Measurements from ENCODE around the gene LSM11.
A peak's percentile ranks its signal among the peaks of the same experiment; 100 is the strongest.
"Not testable (repeated sequence)": the region's sequence is repeated elsewhere in the genome, so short reads cannot be mapped to it uniquely, and the experiment has no call there.

Gene LSM11

DNA sequence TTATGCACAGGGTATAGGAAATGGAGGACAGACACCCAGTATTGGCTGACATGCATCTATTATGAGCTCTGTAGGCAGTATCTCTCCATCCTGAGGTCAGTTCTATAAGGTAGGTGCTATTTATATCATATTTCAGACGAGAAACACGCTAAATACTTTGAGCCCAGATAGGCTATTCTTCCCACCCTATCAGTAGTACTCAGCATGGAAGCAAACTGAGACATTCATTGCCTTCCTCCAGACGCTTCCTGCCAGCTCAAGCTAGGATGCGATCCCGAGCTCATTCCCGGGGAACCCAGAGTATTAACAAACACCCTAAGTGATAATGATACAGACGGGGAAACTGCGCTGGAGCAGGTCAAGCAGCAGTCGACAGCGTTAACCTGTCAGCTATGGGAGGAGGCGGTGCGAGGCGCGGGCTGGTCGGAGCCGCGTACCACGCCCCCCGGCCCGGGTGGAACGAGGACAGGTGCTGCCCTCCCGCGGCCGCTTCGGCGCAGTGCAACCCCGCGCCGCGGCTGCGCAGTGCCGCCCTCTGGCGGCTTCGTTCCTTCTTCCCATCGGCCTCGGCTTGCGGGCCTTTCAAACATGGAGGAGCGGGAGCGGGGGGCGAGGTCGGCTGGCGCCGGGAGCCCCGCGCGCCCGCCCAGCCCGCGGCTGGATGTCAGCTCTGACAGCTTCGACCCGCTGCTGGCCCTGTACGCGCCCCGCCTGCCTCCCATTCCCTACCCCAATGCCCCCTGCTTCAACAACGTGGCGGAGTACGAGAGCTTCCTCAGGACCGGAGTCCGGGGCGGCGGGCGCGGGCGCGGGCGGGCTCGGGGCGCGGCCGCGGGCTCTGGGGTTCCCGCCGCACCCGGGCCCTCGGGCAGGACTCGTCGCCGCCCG lies at the start of gene LSM11:
TSS of gene LSM11 (plus strand) at position 550 of the 888 bp plus-strand sequence. CDS start at position 589, 39 bp downstream.
- peak; percentile 81 for DNase-seq (ENCODE audit: low read depth)

DNA sequence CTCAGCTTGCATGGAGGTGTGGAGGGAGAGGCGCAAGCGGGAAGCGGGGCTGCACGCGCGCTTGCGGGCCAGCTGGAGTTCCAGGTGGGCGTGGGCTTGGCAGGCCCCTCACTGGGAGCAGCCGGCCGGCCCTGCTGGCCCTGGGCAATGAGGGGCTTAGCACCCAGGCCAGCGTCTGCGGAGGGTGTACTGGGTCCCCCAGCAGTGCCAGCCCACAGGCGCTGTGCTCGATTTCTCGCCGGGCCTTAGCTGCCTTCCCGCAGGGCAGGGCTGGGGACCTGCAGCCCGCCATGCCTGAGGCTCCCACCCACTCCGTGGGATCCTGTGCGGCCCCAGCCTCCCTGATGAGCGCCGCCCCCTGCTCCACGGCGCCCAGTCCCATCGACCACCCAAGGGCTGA lies 49.7 kb upstream of the LSM11 start:
- DNase-seq (ENCODE audit: low read depth) = not testable (repeated sequence)

DNA sequence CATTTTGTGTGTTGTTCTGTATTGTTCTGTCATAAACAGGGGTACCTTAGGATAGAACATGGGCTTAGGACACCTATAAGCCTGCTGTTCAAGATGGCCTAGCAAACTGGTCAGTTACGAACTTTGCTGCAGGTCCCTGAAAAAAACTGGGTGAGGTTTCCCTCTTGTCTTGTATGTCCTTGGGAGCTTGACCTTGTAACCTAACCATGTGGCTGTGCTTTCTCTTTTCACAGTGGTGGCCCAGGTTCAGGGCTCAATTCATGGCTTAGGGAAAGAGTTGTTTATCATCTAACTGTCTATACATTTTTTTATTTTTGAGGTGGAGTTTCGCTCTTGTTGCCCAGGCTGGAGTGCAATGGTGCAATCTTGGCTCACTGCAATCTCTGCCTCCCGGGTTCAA lies 47.4 kb upstream of the LSM11 start:
- DNase-seq (ENCODE audit: low read depth) = not testable (repeated sequence)

DNA sequence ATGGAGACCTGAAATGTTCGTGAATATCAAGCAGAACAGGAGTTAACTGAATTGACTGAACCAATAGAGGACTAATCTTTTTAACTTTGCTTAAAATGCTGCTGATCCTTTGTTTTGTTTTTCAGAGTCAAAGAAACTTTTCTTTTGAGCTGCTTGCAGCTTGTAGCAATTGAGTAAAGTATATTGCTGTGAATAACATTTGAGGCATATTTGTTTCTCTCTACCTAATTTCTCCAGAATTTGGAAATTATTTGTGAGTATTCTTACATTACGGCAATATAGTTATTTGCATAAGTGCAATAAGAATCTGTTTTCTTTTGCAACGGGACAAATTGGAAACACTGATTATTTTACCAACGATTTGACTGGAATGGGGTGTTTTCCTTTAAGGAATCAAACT lies 44.8 kb upstream of the LSM11 start:
- DNase-seq (ENCODE audit: low read depth) = not testable (repeated sequence)

DNA sequence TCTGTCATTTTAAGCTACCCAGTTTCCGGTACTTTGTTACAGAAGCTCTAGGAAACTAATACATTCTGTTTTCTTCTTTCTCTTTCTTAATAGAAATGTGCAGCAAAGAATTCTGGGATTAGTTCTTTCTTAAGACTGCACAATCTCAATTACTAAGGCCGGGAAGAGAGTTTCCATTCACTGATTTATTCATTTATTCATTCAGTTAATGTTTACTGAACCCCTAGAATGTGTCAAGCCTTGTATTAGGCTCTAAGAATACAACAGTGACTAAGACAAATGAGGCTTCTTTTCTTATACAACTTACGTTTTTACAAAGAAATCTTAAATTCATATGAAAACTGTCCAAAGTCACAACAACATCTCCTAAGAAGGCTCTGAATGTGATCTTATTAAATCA lies 39.8 kb upstream of the LSM11 start:
- DNase-seq (ENCODE audit: low read depth) = no peak

DNA sequence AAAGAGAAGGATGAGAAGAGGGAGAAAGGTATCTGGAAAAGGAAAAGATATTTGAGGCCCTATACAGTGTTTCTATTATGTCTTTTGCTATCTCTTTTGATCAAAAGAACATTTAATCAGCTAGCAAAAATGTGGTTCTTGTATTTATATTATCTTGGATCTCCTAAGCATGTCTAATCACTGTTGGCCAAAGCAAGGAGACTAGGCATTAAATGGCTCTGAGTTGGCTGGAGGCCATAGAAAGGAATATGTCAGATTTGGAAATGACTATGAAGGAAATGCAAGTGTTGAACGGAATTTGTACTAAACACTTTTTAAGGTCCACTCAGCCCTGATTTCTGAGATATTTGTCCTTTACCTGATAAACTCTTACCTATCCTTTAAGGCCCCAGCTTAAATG lies 34.6 kb upstream of the LSM11 start:
- no peak for DNase-seq (ENCODE audit: low read depth)

DNA sequence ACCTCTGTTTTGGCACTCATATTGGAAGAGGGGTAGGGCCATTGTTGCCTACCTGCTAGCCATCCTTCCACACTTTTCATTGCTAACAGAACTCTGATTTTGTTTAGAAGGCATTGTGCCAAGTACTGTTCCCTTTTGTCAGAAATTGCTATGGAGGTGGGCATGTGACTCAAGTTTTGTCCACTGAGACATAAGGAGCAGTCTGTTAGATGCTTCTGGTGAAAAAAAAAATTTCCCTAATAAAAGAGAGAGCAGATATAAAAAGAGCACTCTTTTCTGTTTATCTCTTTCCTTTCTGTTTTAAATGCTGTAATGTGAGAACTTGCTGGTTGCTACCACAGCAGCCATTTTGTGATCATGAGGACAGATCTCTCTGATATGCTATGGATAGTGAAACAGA lies 34.2 kb upstream of the LSM11 start:
- no peak for DNase-seq (ENCODE audit: low read depth)

DNA sequence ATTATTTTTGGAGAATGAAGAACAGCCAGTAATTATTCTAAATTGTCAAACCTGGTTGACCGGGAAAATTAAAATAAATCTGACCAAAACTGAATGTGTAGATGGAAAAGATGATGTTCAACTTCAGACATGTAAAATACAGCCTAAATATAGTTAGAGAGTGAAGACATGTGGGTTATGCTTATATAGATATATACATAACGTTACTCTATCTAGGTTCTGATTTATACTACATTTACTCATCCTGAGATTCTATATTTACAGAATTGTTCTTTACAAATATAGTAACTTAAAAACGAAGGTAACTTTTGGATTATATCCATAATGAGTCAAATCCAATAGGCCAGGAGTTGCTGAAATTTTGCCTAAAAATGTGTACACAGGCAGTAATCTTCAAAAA lies 33.1 kb upstream of the LSM11 start:
- DNase-seq (ENCODE audit: low read depth) = no peak

DNA sequence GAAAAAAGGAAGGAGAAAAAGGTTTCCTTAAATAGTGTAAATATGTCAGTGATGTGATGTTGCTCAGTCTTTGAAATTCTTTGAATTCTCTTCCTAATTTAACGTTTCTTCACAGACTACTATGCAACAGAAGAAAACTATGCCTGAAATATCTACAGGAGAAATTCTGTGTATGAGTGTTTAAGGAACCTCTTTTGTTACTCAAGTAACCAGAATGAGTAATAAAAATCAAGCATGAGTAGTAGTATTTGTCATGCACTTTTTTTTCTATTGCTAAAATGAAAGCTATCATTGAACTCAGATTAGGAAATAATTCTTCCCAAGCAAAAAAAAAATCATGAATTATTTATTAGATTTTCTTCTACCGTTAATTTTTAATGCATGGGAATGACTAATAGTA lies 32.6 kb upstream of the LSM11 start:
- DNase-seq (ENCODE audit: low read depth) = no peak

DNA sequence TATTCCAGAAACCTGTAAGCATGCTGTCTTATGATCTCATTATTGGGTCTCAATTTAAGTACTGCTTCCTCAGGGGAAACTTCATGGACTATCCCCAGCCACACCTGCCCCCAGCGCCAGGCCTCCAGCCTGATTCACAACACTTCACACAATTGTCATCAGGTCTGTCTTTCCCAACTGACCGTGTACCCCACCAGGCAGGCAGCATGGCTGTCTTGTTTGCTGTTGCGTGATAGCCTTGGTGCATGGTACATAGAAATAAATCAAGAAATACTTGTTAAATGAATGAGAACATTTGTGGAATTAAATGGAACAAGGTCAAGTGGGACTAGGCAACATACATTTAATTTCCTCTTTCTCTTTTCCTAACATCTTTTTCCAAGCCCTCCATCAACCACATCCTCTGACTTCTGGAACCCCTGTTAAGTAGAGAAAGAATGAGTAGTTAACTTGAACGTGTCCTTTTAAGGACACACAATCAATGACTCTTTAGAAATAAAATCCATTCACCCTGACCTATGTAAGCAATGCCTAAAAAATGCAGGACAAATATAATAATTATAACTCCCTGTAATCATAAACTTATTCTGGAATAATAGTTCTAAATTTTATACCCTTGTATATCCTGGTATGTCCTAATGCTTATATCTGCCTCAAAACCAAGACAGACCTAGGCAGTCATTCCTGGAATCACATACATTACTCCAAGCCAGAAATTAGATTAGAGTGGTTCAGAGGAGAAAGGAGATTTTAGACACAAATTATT lies 29.5 kb upstream of the LSM11 start:
- DNase-seq (ENCODE audit: low read depth) = no peak

DNA sequence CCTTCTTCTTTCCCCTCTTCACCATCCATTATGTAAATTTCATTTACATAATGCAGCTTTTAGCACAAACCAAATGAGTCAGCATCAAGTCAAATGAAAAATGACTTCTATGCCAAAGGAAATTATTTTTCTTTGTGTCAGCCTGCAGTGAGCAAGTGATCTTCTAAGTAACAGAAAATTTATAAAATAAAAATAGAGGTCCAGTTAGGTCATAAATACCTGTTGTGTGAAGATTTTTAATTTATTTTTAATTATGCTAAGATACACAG lies 29.0 kb upstream of the LSM11 start:
- no peak for DNase-seq (ENCODE audit: low read depth)

DNA sequence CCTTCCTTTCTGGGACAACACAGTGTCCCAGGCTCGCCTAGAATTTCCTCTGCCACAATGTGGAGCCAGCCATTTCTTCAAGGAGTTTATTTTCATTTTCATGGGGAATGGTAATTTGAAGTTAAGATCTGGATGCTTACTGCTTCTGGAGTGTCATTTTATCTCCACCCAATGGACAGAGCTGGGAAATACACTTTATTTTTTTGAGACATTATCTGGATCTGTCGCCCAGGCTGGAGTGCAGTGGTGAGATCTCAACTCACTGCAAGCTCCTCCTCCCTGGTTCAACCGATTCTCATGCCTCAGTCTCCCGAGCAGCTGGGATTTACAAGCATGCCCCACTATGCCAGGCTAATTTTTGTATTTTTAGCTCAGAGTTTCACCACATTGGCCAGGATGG lies 25.0 kb upstream of the LSM11 start:
- no peak for DNase-seq (ENCODE audit: low read depth)

DNA sequence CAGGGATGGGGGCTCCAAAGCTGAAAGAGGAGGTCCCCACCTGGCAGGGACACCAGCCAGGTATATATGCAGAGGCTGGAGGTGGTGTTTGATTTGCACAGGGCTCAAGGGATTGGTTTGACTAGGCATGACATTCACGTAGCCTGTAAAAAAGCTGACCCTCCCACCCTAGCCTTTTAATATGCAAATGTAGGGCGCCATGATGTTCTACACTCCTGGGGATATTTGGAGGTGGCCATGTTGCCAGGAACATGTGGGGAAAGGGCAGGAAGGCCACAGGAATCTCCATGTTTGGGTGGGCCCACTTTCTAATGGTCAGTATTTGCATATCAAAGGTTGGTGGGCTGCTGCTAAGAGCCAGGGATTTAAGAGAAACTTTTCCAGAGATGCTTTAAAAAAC lies 24.3 kb upstream of the LSM11 start:
- DNase-seq (ENCODE audit: low read depth) = no peak

DNA sequence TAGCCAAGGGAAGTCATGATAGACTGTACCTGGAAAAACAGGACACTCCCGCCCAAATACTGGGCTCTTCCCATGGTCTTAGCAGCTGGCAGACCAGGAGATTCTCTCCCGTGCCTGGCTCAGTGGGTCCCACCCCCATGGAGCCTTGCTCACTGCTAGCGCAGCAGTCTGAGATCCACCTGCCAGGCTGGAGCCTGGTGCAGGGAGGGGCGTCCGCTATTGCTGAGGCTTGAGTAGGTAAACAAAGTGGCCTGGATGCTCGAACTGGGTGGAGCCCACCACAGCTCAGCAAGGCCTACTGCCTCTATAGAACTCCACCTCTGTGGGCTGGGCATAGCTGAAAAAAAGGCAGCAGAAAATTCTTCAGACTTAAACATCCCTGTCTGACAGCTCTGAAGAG lies 22.4 kb upstream of the LSM11 start:
- DNase-seq (ENCODE audit: low read depth) = no peak

DNA sequence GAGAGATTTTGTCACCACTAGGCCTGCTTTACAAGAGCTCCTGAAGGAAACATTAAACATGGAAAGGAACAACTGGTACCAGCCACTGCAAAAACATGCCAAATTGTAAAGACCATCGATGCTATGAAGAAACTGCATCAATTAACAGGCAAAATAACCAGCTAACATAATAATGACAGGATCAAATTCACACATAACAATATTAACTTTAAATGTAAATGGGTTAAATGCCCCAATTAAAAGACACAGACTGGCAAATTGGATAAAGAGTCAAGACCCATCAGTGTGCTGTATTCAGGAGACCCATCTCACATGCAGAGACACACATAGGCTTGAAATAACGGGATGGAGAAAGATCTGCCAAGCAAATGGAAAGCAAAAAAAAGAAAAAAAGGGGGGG lies 20.6 kb upstream of the LSM11 start:
- DNase-seq (ENCODE audit: low read depth) = not testable (repeated sequence)

DNA sequence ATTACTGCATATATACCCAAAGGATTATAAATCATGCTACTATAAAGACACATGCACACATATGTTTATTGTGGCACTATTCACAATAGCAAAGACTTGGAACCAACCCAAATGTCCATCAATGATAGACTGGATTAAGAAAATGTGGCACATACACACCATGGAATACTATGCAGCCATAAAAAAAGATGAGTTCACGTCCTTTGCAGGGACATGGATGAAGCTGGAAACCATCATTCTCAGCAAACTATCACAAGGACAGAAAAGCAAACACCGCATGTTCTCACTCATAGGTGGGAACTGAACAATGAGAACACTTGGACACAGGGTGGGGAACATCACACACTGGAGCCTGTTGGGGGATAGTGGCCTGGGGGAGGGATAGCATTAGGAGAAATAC lies 16.9 kb upstream of the LSM11 start:
- not testable (repeated sequence) for DNase-seq (ENCODE audit: low read depth)

DNA sequence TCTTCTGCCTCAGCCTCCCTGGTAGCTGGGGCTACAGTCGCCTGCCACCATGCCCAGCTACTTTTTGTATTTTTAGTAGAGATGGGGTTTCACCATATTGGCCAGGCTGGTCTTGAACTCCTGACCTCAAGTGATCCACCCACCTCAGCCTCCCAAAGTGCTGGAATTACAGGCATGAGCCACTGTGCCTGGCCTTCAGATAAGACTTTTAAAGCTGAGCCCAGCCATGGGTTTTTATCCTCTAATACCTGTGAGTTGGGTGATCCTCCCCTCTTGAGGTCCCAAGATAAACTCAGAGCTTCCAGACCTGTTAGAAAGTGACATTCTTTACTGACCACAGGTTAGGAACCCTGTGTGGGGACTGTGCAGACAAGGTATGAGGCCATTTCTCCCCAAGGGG lies 15.7 kb upstream of the LSM11 start:
- DNase-seq (ENCODE audit: low read depth) = not testable (repeated sequence)

DNA sequence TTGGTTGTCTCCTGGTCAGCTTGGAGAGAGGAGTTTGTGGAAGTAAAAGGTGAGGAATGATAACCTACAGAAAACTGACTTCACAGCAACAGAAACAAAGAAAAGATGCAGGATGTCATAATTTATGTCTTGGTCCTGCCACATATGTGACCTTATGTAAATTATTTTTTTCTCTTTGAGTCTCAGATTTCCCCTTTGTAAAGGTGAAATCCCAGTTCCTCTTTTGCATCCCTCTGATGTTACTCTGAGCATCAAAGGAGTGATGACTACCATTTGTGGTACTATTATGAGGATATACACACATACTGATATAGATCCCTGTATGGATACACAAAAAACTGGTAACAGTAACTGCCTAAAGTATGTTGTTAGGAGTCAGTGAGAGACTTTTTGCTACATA lies 13.7 kb upstream of the LSM11 start:
- no peak for DNase-seq (ENCODE audit: low read depth)

DNA sequence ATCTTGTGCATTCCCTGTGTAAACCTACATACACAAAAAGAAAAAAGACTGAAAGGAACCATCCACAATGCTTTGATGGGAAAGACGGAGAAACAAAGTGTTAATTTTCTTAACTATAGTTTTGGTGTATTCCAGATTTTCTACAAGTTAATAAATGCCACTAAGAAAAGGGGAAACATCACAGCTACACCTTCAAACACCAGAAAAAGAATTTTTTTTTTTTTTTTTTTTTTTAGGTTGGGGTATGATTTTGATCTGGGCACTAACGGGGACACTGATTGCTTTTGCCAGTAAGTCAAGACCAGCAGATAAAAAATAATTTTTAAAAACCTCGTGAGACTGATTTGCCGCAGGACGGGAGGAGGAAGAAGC lies 12.6 kb upstream of the LSM11 start:
- DNase-seq (ENCODE audit: low read depth) = no peak

DNA sequence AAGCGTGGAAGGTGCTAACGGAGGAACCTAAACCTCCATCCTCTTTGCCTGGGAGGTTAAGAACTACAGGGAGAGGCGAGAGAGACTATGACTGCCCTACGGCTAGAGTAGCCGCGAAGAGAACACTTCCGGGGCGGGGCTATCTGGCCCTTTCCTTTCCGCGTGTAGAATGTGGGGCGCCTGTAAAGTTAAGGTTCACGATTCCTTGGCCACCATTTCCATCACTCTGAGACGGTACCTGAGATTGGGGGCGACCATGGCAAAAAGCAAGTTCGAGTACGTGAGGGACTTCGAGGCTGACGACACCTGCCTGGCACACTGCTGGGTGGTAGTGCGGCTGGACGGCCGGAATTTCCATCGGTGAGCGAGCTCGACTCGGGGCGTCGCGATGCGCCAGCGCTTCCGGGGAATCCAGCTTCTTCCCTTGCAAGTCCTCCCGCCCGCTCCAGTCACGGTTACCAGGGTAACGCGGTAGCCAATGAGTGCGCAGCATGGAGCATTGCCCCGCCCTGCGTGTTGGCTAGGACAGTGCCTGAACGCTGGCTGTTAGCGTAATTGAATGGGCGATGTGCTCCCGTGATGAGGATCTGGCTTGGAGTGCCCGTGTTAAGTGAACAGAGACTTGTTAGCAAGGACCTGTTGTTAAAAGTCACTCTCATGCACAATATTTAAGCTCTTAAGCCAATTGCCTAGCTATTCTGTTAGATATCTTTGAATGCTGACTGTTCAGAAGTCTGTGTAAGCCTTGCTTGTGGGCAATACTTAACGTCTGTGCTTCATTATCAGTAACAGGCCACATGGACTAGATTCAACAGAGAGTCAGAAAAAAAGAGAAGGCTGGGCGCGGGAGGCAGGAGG lies 12.0 kb upstream of the LSM11 start, which contains the start of gene THG1L:
TSS of gene THG1L (plus strand) at position 149 of the 858 bp plus-strand sequence. CDS start at position 170, 21 bp downstream.
- peak; percentile 99 for DNase-seq (ENCODE audit: low read depth)

DNA sequence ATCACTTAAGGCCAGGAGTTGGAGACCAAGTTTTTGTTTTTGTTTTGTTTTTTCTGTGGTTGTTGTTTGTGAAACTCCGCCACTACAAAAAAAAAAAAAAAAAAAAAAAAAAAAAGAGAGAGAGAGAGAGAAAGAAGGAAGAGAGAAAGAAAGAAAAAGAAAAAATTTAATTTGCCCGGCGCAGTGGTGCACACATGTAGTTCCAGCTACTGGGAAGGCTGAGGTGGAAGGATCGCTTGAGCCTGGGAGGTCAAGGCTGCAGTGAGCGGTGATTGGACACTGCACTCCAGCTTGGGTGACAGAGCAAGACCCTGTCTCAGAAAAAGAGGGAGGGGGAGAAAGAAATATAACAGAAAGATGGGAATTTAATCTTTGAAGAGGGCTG lies 11.4 kb upstream of the LSM11 start:
- no peak for DNase-seq (ENCODE audit: low read depth)

DNA sequence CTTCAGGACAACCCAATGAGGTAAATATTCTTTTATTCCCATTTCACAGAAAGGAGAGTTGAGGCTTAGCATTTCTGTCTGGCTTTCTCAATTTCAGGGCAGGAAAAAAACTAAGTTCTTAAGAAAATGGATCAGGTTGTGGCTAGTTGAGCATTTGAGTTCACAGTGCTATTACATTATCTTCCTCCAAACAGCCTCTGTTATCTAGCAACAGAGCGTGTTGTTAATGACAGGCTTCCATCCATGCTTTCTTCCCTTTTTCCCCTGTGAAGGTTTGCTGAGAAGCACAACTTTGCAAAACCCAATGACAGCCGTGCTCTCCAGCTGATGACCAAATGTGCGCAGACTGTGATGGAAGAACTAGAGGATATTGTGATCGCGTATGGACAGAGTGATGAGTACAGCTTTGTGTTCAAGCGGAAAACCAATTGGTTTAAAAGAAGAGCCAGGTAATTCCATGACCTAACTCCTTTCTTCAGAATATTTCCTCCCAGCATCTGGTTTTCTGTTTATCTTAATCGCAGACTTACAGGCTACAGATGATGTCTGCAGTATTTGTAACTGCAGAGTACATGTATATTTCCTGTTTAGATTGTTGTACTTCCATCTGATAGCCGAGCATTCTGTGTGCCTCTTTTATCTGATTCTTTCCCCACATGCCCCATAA lies 10.8 kb upstream of the LSM11 start:
- DNase-seq (ENCODE audit: low read depth) = no peak
